ENCODE measurements around the gene EMP2. TPM values are rescaled to one million over a fixed set of nuclear protein-coding genes. Genes with fewer than 3 reads are reported as not detected.

Gene EMP2
- total RNA-seq, 4 donors from 2014 or later: 34.7 to 53.5 (median 39.6) TPM

GRCh38 chr16:10562361-10562899 is 18.0 kb downstream of the EMP2 start:
- no peak for TF ChIP-seq CTCF (IDR thresholded peaks at IDR 0.05; ENCODE audit: low read depth)

GRCh38 chr16:10561425-10561824 is 19.0 kb downstream of the EMP2 start:
- TF ChIP-seq CTCF (IDR thresholded peaks at IDR 0.05; ENCODE audit: low read depth): no peak

- no peak for TF ChIP-seq CTCF (IDR thresholded peaks at IDR 0.05; ENCODE audit: low read depth)
These were observed 19.4 kb downstream of the EMP2 start for GRCh38 chr16:10561001-10561400.

GRCh38 chr16:10558746-10559641 is 21.4 kb downstream of the EMP2 start:
- no peak for TF ChIP-seq CTCF (IDR thresholded peaks at IDR 0.05; ENCODE audit: low read depth)

- TF ChIP-seq CTCF (IDR thresholded peaks at IDR 0.05; ENCODE audit: low read depth): no peak
These were observed 22.1 kb downstream of the EMP2 start for GRCh38 chr16:10558305-10558704.

- TF ChIP-seq CTCF (IDR thresholded peaks at IDR 0.05; ENCODE audit: low read depth): no peak
These were observed 22.6 kb downstream of the EMP2 start for GRCh38 chr16:10557750-10558149.

GRCh38 chr16:10556236-10556635 is 24.2 kb downstream of the EMP2 start:
- no peak for TF ChIP-seq CTCF (IDR thresholded peaks at IDR 0.05; ENCODE audit: low read depth)

Data from subcutaneous adipose tissue (tissue), 4 donors.